ENCODE results near the gene ARSG.

The ARSG gene

DNA sequence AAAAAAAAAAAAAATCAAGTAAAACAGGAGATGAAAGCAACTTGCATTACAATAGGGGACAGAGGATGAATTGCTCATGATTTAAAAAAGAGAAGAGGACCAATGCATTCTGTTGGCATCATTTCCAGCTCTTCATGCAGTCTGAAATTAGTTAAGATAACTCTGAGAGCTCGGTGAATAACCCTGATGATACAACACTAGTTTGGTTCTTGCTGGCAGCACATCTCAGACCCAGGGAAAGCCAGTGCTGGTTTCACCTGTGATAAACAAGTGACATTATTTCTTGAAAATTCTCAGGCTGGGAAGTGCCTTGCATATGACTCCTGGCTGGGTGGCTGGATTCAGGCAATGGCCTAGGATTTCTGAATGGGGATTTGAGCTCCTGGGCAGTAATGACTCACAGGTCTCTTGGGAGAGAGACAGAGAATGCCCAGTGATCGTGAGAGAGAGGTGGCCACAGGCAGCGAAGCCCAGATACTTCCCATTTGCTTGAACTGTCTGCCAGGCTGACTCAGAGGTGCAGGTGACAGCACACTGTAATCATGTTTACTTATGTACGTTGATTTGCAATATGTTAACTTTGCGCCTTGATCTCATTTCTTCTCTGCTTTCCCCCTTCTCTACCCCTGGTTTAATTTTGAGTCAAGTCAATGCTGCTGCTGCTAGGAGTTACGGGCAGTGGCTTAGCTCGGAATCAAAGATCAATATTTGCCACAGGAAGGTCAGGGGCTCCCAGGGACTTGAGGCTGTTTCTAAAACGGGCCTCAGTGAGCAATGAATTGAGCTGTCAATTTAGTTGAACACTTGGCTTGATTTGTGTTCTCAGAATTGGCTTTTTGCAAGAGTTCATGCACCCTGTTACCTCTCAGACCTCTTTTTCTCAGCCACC, 27.1 kb downstream of the ARSG start:
- DNase-seq (ENCODE audit: extremely low spot score) = no peak
- CTCF ChIA-PET = interaction anchor here (0.5 kb wide), 1 partner anchor 150 kb away, joined by 3 read pairs; no protein-coding TSS in a partner anchor
- POLR2A ChIA-PET = interaction anchor here (1.2 kb wide), 1 partner anchor 8 kb away, joined by 3 read pairs; no protein-coding TSS in a partner anchor
- TF ChIP-seq, protein P1, sequence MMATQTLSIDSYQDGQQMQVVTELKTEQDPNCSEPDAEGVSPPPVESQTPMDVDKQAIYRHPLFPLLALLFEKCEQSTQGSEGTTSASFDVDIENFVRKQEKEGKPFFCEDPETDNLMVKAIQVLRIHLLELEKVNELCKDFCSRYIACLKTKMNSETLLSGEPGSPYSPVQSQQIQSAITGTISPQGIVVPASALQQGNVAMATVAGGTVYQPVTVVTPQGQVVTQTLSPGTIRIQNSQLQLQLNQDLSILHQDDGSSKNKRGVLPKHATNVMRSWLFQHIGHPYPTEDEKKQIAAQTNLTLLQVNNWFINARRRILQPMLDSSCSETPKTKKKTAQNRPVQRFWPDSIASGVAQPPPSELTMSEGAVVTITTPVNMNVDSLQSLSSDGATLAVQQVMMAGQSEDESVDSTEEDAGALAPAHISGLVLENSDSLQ (IDR thresholded peaks at IDR 0.05) = no peak
- TF ChIP-seq ZNF384 (IDR thresholded peaks at IDR 0.05) (no peak), FOXM1 (IDR thresholded peaks at IDR 0.05; ENCODE audit: borderline replicate concordance) (no peak), TARDBP (IDR thresholded peaks at IDR 0.05) (no peak), L3MBTL2 (conservative IDR thresholded peaks at IDR 0.05) (no peak), NFRKB (IDR thresholded peaks at IDR 0.05) (no peak), BHLHE40 (IDR thresholded peaks at IDR 0.05; ENCODE audit: borderline replicate concordance) (no peak), LEF1 (IDR thresholded peaks at IDR 0.05; ENCODE audit: borderline replicate concordance) (no peak), FOXK2 (IDR thresholded peaks at IDR 0.05) (no peak), HDGF (IDR thresholded peaks at IDR 0.05; ENCODE audit: borderline replicate concordance) (no peak), CTBP1 (IDR thresholded peaks at IDR 0.05; ENCODE audit: borderline replicate concordance) (no peak), FOXA1 (IDR thresholded peaks at IDR 0.05) (no peak)

DNA sequence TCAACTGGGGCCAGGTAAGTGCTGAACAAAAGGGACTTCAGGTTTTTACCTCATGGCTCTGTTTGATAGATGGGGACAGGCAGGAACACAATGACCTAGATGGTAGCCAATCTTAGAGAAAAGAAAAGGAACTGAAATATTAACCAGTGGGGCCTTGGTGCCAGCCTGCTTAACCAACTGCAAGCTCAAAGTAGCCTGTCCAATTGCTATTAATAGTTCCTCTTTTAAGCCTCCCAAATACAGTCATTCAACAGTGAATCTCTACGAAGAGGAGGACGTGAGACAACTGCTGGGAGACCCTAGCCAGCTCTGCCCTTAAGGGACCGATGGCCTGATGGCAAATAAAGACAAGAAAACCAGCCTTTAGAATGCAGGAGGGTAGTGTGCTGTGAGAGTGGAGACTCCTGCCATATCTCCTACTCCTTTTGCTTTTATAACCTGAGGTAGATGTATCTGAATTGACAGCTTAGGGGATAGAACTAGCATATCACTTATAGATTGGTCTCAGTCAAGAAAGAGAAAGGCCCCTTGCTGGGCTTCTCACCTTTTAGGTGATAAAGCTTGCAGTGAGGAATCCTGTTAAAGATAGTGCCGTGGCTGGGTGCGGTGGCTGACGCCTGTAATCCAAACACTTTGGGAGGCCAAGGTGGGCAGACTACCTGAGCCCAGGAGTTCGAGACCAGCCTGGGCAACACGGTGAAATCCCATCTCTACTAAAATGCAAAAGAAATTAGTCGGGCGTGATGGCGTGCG, 28.3 kb downstream of the ARSG start:
- ChIA-PET POLR2A (interaction anchor here (1.2 kb wide), 1 partner anchor 10 kb away, joined by 3 read pairs; no protein-coding TSS in a partner anchor), CTCF (interaction anchor here (0.6 to 1.0 kb wide), 2 partner anchors 11 to 117 kb away, joined by 3 read pairs; no protein-coding TSS in a partner anchor)
- no peak for DNase-seq (ENCODE audit: extremely low spot score)
- no peak for TF ChIP-seq NFRKB (IDR thresholded peaks at IDR 0.05)
- TF ChIP-seq FOXM1 (IDR thresholded peaks at IDR 0.05; ENCODE audit: borderline replicate concordance) = no peak
- TF ChIP-seq TARDBP (IDR thresholded peaks at IDR 0.05) = no peak
- TF ChIP-seq L3MBTL2 (conservative IDR thresholded peaks at IDR 0.05) = no peak
- TF ChIP-seq ELF4 (IDR thresholded peaks at IDR 0.05) = no peak
- no peak for TF ChIP-seq FOXK2 (IDR thresholded peaks at IDR 0.05)
- no peak for TF ChIP-seq CTBP1 (IDR thresholded peaks at IDR 0.05; ENCODE audit: borderline replicate concordance)
- no peak for TF ChIP-seq FOXA1 (IDR thresholded peaks at IDR 0.05)
- no peak for TF ChIP-seq ARNT (IDR thresholded peaks at IDR 0.05)
- TF ChIP-seq LEF1 (IDR thresholded peaks at IDR 0.05; ENCODE audit: borderline replicate concordance) = no peak
- TF ChIP-seq, protein P1 (IDR thresholded peaks at IDR 0.05) = no peak
- no peak for TF ChIP-seq SUZ12 (IDR thresholded peaks at IDR 0.05)
- no peak for TF ChIP-seq HDGF (IDR thresholded peaks at IDR 0.05; ENCODE audit: borderline replicate concordance)

DNA sequence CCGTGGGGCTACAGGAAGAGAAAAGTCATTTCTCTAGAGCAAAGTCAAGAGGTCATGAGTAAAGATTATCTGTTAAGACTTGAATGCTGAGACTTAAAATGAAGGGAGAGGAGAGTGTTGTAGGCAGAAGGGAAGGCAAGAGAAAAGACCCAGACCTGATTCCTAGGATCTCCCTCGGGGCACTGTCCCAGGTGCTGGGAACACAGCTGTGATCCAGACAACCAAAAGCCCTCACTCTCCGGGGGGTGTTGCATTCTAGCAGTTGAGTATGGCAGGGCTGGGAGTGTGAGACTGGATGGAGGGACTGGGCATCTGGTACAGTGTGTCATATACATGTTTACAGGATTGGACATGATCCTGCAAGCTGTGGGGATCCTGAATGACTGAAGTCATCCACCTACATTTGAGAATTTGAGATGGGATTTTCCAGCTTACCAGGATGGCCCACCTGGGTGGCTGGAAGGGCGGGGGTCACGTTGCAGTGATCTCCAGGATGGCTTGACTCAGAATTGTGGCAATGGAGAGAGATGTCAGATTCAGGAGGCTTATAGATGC, 29.1 kb downstream of the ARSG start:
- no peak for DNase-seq (ENCODE audit: extremely low spot score)
- POLR2A ChIA-PET = no interaction called here
- CTCF ChIA-PET = interaction anchor here (1.2 kb wide), 1 partner anchor 78 kb away, joined by 3 read pairs; no protein-coding TSS in a partner anchor
- TF ChIP-seq FOXK2 (IDR thresholded peaks at IDR 0.05) (no peak), ARNT (IDR thresholded peaks at IDR 0.05) (no peak), FOXM1 (IDR thresholded peaks at IDR 0.05; ENCODE audit: borderline replicate concordance) (no peak), ZNF384 (IDR thresholded peaks at IDR 0.05) (no peak), CTBP1 (IDR thresholded peaks at IDR 0.05; ENCODE audit: borderline replicate concordance) (no peak), FOXA1 (IDR thresholded peaks at IDR 0.05) (no peak), SUZ12 (IDR thresholded peaks at IDR 0.05) (no peak), TARDBP (IDR thresholded peaks at IDR 0.05) (no peak), ELF4 (IDR thresholded peaks at IDR 0.05) (no peak), SP1 (IDR thresholded peaks at IDR 0.05) (no peak), L3MBTL2 (conservative IDR thresholded peaks at IDR 0.05) (no peak), HDGF (IDR thresholded peaks at IDR 0.05; ENCODE audit: borderline replicate concordance) (no peak), LEF1 (IDR thresholded peaks at IDR 0.05; ENCODE audit: borderline replicate concordance) (no peak), BHLHE40 (IDR thresholded peaks at IDR 0.05; ENCODE audit: borderline replicate concordance) (no peak), NFRKB (IDR thresholded peaks at IDR 0.05) (no peak)
- TF ChIP-seq, protein P1 (IDR thresholded peaks at IDR 0.05) = no peak

DNA sequence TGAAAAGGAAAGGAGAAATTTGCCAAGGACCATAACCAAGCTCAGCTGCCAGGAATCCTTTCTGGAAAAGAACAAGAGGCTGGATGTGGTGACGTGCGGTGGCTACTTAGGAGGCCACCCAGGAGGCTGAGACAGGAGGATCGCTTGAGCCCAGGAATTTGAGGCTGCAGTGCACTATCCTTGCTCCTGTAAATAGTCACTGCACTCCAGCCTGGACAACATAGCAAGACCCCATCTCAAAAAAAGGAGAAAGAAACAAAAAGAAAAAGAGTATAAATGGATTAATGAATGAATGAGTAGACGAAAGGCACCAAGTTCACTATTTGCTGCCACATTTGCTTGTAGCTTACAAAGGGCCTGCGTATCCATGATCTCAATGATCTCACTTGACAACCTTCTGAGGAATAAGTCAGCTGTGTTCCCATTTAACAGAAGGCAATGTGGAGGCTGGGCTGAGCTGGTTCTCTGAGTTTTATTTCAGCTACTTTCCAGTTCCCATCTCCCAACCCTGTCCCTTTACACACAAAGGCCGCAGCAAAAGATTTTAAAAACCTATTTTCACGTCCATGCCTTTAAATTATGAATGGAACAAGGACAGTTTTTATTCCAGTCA, 29.8 kb downstream of the ARSG start:
- no peak for TF ChIP-seq ZNF384 (IDR thresholded peaks at IDR 0.05)
- TF ChIP-seq SUZ12 (IDR thresholded peaks at IDR 0.05) = no peak
- TF ChIP-seq FOXK2 (IDR thresholded peaks at IDR 0.05) = no peak
- TF ChIP-seq LEF1 (IDR thresholded peaks at IDR 0.05; ENCODE audit: borderline replicate concordance) = no peak
- TF ChIP-seq TARDBP (IDR thresholded peaks at IDR 0.05) = no peak
- TF ChIP-seq ELF4 (IDR thresholded peaks at IDR 0.05) = no peak
- TF ChIP-seq, protein P1 (IDR thresholded peaks at IDR 0.05) = no peak
- POLR2A ChIA-PET = no interaction called here
- CTCF ChIA-PET = interaction anchor here (0.5 to 1.2 kb wide), 2 partner anchors 67 to 78 kb away, joined by 3 read pairs; no protein-coding TSS in a partner anchor
- no peak for DNase-seq (ENCODE audit: extremely low spot score)
